ENCODE measurements around the gene PIGX. TPM values are rescaled to one million over a fixed set of nuclear protein-coding genes. Genes with fewer than 3 reads are reported as not detected.

PIGX gene
- polyA plus RNA-seq, 1 donor from 2014 or later = 116 TPM

GRCh38 chr3:196706327-196706726 is 5.8 kb upstream of the PIGX start:
- H3K9me3 ChIP-seq (ENCODE audit: low read length) = no peaks in the 10 kb centered on the region
- no peak overlapping the region for H3K4me3 ChIP-seq (ENCODE audit: low read length)
- H3F3A ChIP-seq (ENCODE audit: insufficient read depth, low read length, poor library complexity, severe bottlenecking) = no peaks in the 10 kb centered on the region
- no peaks in the 10 kb centered on the region for H3K27me3 ChIP-seq (ENCODE audit: insufficient read depth, low read depth, low read length)
- no peaks in the 10 kb centered on the region for H3K79me2 ChIP-seq (replicated peaks; ENCODE audit: insufficient read depth, low read length)
- H3K9me2 ChIP-seq (ENCODE audit: insufficient read depth, low read length) = no peaks in the 10 kb centered on the region
- no peaks in the 10 kb centered on the region for H3K36me3 ChIP-seq (ENCODE audit: insufficient read depth, low read length)
- no peak overlapping the region for H3K9ac ChIP-seq (ENCODE audit: low read length)
- H3K27ac ChIP-seq (ENCODE audit: low read length) = no peak overlapping the region
- TF ChIP-seq REST (IDR thresholded peaks at IDR 0.05; ENCODE audit: borderline replicate concordance) (no peak), RAD21 (conservative IDR thresholded peaks at IDR 0.05) (no peak), EZH2 (IDR thresholded peaks at IDR 0.05; ENCODE audit: borderline replicate concordance, insufficient read depth, low read length, poor library complexity, severe bottlenecking) (no peak), POLR2AphosphoS5 (IDR thresholded peaks at IDR 0.05) (no peak), MXI1 (conservative IDR thresholded peaks at IDR 0.05; ENCODE audit: poor library complexity, severe bottlenecking) (no peak), CTCF (IDR thresholded peaks at IDR 0.05; ENCODE audit: poor library complexity, severe bottlenecking) (no peak), SMC3 (conservative IDR thresholded peaks at IDR 0.05; ENCODE audit: poor library complexity) (no peak), TAF1 (IDR thresholded peaks at IDR 0.05; ENCODE audit: low read depth) (no peak), EP300 (conservative IDR thresholded peaks at IDR 0.05; ENCODE audit: poor library complexity, severe bottlenecking) (no peak)
- no peaks in the 10 kb centered on the region for H4K20me1 ChIP-seq (ENCODE audit: insufficient read depth)
- H2AFZ ChIP-seq (ENCODE audit: low read depth, low read length) = no peak overlapping the region
- no peak overlapping the region for H3K4me2 ChIP-seq (ENCODE audit: low read length)

DNA sequence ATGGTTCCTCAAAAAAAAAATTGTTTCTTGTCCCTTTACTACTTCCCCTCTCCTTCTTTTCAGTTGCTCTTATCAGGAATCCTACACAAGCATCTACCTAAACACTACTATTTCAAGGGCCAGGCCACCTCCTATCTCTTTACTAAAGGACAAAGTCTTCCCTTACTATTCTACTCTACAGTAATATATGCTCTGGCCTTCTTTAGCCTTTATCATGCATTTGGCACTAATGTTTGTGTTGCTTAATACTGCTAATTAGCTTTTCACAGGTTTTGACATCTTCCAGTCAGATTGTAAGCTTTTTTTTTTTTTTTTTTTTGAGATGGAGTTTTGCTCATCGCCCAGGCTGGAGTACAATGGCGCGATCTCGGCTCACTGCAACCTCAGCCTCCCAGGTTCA is 5.4 kb upstream of the PIGX start:
- no peaks in the 10 kb centered on the region for H3K9me3 ChIP-seq (ENCODE audit: low read length)
- H3K79me2 ChIP-seq (replicated peaks; ENCODE audit: insufficient read depth, low read length) = no peaks in the 10 kb centered on the region
- no peaks in the 10 kb centered on the region for H3K27me3 ChIP-seq (ENCODE audit: insufficient read depth, low read depth, low read length)
- no peak overlapping the region for H3K4me3 ChIP-seq (ENCODE audit: low read length)
- H3K36me3 ChIP-seq (ENCODE audit: insufficient read depth, low read length) = no peaks in the 10 kb centered on the region
- H3F3A ChIP-seq (ENCODE audit: insufficient read depth, low read length, poor library complexity, severe bottlenecking) = peaks cover 4% of the 10 kb centered on the region
- H3K9ac ChIP-seq (ENCODE audit: low read length) = no peak overlapping the region
- H2AFZ ChIP-seq (ENCODE audit: low read depth, low read length) = no peak overlapping the region
- H4K20me1 ChIP-seq (ENCODE audit: insufficient read depth) = no peaks in the 10 kb centered on the region
- H3K4me2 ChIP-seq (ENCODE audit: low read length) = no peak overlapping the region
- H3K27ac ChIP-seq (ENCODE audit: low read length) = no peak overlapping the region
- TF ChIP-seq EP300 (conservative IDR thresholded peaks at IDR 0.05; ENCODE audit: poor library complexity, severe bottlenecking) (no peak), SMC3 (conservative IDR thresholded peaks at IDR 0.05; ENCODE audit: poor library complexity) (no peak)
- no peaks in the 10 kb centered on the region for H3K9me2 ChIP-seq (ENCODE audit: insufficient read depth, low read length)

DNA sequence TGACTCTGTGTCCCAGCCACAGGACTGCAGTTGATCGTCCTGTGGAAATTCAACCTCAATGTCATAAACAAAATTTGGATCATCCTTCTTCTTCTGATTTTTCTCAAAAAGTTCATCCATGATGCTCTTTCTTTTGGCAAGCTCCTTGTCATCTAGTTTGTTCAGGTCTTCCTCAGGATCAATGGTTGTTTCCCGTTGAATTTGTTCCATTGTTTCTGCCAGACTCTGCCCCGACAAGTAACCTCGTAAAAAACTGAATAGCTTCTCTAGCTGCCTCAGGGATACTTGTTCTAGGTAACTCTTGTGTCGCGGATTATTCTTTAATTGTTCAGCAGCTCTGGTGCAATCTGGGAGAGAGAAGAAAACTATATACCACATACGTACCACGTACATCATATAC is 4.6 kb upstream of the PIGX start:
- Histone ChIP-seq H3K9me3 (ENCODE audit: low read length) (no peaks in the 10 kb centered on the region), H3K27ac (ENCODE audit: low read length) (no peak overlapping the region), H3F3A (ENCODE audit: insufficient read depth, low read length, poor library complexity, severe bottlenecking) (peaks cover 5% of the 10 kb centered on the region), H4K20me1 (ENCODE audit: insufficient read depth) (no peaks in the 10 kb centered on the region), H3K9ac (ENCODE audit: low read length) (no peak overlapping the region), H2AFZ (ENCODE audit: low read depth, low read length) (no peak overlapping the region), H3K4me2 (ENCODE audit: low read length) (no peak overlapping the region), H3K4me3 (ENCODE audit: low read length) (no peak overlapping the region), H3K36me3 (ENCODE audit: insufficient read depth, low read length) (no peaks in the 10 kb centered on the region), H3K27me3 (ENCODE audit: insufficient read depth, low read depth, low read length) (no peaks in the 10 kb centered on the region), H3K79me2 (replicated peaks; ENCODE audit: insufficient read depth, low read length) (no peaks in the 10 kb centered on the region), H3K9me2 (ENCODE audit: insufficient read depth, low read length) (no peaks in the 10 kb centered on the region)
- no peak for TF ChIP-seq MXI1 (conservative IDR thresholded peaks at IDR 0.05; ENCODE audit: poor library complexity, severe bottlenecking)

All from neural cell (in vitro differentiated cells).